CD4-positive, alpha-beta T cell treated with Interleukin-4 for 4 hours (primary cell): ENCODE results near the gene MYO18B.

Source experiments
- DNase-seq: peaks from one replicate; pipeline ENCODE4 v3.0.0-alpha.2; 2020

Gene MYO18B

GRCh38 chr22:25751174-25751581, 9.2 kb downstream of the MYO18B start:
- no peak for DNase-seq

- DNase-seq = no peak
Measured at GRCh38 chr22:25752615-25753214, 10.7 kb downstream of the MYO18B start.

DNA sequence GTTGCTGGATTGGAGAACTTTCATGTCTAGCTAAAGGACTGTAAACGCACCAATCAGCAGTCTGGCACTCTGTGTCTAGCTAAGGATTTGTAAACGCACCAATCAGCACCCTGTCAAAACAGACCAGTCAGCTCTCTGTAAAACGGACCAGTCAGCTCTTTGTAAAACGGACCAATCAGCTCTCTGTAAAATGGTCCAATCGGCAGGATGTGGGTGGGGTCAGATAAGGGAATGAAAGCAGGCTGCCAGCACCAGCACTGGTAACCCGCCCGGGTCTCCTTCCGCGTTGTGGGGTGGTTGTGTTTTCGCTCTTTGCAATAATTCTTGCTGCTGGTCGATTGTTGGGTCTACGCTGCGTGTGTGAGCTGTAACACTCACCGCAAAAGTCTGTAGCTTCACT, 11.3 kb downstream of the MYO18B start:
- DNase-seq = no peak

GRCh38 chr22:25754527-25755202, 12.7 kb downstream of the MYO18B start:
- no peak for DNase-seq

- DNase-seq = no peak
Measured at GRCh38 chr22:25757686-25758085, 15.7 kb downstream of the MYO18B start.

- DNase-seq = no peak
Measured at GRCh38 chr22:25758316-25758715, 16.3 kb downstream of the MYO18B start.

DNA sequence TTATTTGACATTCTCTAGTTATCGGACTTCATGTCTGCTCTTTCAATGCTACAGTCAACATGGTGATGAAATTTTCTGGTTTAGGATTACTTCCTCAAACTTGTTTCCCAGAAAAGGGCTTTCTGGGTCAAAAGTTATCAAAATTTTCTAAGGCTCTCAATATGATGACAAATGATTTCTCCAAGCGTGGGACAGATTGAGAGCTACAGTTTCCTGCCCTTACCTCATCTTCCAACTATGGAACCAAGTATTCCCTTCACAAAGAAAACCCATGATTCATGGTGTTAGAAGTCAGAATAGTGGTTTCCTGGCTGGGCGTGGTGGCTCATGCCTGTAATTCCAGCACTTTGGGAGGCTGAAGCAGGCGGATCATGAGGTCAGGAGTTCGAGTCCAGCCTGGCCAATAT, 17.8 kb downstream of the MYO18B start:
- DNase-seq = peak; percentile 2

DNA sequence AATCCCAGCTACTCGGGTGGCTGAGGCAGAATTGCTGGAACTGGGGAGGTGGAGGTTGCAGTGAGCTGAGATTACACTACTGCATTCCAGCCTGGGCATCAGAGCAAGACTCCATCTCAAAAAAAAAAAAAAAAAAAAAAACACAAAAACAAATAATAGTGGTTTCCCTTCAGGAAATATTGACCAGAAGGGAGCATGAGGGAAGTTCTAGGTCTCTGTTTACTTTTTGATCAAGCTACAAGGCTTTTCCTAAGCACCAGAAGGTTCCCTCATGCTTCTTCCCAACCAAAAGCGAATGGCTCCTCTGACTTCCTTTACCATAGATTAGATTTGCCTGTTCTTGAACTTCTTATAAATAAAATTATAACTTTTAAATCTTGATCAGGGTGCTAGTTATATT, 18.3 kb downstream of the MYO18B start:
- no peak for DNase-seq

GRCh38 chr22:25760848-25761595, 19.0 kb downstream of the MYO18B start:
- DNase-seq = no peak

DNA sequence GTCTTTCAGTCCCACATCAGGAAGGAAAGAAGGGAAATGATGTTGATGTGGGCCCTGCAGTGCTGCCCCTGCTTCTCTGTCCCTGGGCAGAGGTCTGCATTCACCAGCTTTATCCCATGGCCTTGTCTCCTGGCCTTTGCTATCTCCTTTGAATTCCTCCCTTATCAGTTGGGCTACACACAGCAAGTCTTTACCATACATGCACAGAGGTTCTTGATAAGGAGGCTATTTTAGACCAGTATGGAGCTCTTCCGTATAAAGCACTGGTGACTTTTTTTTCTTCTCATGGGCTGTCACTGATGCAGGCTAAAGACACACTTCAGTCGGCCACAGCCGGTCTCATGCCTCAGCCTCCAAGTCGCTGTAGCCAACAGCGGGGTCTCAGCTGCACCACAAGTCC, 20.2 kb downstream of the MYO18B start:
- no peak for DNase-seq

GRCh38 chr22:25763239-25763777, 21.3 kb downstream of the MYO18B start:
- DNase-seq = no peak

DNA sequence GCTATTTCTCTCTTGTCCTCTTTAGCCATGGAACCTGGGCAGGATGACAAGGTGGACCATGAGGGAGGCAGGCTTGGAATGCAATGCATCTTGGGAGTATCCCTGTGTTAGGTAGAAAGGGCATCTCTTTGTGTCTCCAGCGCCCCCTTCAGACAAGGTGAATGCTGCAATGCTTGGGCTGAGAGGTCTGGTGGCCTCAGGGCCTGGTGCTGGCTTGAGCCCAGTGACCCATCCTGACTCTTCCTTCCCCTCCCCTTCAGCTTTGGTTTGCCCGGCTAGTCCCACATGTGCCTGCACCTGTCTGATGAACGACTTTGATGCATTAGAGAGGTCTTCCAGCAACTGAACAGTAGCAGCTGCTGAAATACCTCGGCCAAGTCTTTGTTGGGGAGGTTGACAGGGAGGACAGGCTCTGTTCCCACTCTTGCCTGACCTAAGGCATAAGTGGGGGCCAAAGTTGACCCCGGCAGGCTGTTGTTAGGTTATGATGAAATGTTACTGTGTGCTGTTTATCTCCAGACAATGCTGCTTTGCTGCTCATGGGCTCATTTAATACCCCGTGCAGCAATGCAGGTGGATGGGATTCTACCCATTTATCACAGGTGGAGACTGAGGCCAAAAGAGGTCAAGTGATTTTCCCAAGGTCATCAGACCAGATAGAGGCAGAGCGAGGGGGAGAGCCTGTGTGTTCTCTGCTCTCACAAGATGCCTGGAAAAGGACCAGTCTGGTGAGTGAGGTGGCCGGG, 22.5 kb downstream of the MYO18B start:
- DNase-seq = no peak

- DNase-seq = no peak
Measured at GRCh38 chr22:25765016-25765367, 23.0 kb downstream of the MYO18B start.

GRCh38 chr22:25765801-25766200, 23.8 kb downstream of the MYO18B start:
- DNase-seq = no peak

- no peak for DNase-seq
Measured at GRCh38 chr22:25766418-25766817, 24.4 kb downstream of the MYO18B start.

DNA sequence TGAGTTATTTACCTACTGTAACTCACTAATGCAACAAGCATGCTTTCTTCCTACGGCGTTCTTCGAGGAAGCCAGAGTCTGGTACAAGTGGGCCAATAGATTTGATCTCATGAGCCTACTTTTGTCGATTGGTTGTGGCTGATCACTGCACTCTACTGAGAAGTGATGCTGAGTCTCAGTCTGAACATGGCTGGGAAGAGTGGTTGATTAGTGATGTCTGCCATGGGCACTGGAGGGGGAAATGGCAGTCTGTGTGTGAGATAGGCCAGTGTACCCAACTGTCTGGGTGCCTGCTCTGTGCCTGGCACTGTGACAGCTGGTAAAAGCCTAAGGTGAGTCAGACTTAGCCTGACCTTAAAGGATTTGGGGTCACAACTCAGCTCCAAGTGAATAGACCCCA, 28.3 kb downstream of the MYO18B start:
- DNase-seq = no peak

GRCh38 chr22:25772288-25772687, 30.3 kb downstream of the MYO18B start:
- DNase-seq = no peak

- no peak for DNase-seq
Measured at GRCh38 chr22:25774575-25775026, 32.6 kb downstream of the MYO18B start.

DNA sequence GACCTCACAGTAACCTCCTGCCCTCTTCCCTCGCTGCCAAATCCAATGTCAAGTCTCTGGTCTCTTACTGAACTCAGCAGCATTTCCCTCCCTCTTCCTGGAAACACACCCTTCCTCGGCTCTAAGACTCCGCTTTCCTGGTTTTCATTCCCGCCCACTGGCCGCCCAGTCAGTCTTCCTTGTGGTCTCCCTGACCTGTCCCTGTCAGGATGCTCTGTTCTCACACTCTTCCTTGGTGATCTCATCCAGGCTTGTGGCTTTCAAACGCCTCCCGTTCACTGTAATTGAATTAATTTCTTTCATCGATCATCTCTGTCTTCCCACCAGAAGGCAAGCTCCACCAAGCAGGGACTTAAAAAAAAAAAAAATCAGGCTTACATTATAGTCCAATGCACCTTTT, 33.5 kb downstream of the MYO18B start:
- no peak for DNase-seq

GRCh38 chr22:25777411-25777810, 35.4 kb downstream of the MYO18B start:
- DNase-seq = no peak

GRCh38 chr22:25777870-25778269, 35.9 kb downstream of the MYO18B start:
- DNase-seq = no peak

DNA sequence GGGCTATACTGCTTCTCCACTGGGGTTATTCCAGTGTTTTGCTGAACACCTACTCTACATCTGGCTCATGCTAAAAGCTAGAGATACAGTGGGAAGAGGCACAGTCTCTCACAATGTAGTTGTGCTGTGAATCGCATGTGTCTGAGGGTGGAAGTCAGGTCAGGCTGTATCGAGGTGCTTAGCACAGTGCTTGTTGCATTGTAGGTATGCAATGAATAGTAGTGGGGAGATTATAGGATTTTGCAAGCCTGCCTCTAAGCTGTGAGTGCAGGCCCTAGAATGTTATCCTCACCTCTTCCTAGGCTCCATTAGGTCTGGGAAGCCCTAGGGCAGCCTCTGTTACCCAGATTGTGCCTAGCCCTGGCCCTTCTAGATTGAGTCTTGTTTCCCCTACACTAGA, 37.4 kb downstream of the MYO18B start:
- DNase-seq = no peak

DNA sequence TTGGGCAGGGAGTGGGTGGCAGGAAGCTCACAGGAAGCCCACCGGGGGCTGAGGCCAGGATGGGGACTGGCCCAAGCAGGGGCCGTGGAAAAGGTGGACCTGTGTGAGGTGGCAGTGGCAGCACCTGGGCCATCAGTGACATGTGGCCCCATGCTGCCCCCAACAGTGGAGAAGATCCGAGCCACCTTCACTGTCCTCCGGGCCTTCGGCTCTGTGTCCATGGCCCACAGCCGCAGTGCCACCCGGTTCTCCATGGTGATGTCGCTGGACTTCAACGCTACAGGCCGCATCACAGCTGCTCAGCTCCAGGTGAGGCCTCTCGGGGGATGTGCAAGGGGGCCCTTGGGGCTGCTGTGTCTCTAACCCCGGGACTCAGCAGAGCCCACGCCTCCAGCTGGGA, 37.9 kb downstream of the MYO18B start:
- DNase-seq = no peak
